DND-41 (cell line): ENCODE data around the gene TLR6.
A peak's percentile ranks its signal among the peaks of the same experiment; 100 is the strongest.

Experiments
- ATAC-seq: fragments of 200-7000 bp; cut with Tn5 transposase; 3 replicates; pipeline ENCODE4 v1.9.1; 2021; ENCODE audit warnings: low read depth; ENCODE audit not compliant: insufficient read depth
- DNase-seq: peaks from one replicate; pipeline ENCODE4 v3.0.0-alpha.2; 2020
- H2AFZ ChIP-seq: 2 replicates; pipeline ENCODE4 v1.6.0; 2012; ENCODE audit warnings: low read depth, low read length
- H3K27ac ChIP-seq: 2 replicates; pipeline ENCODE4 v1.5.1; 2012; ENCODE audit warnings: low read length, inconsistent platforms
- H3K27me3 ChIP-seq: fragments of 200-600 bp; sonication (generic); 2 replicates; pipeline ENCODE4 v1.6.0; 2012; ENCODE audit warnings: low read length, mild to moderate bottlenecking, inconsistent platforms; ENCODE audit not compliant: insufficient read depth, poor library complexity
- H3K36me3 ChIP-seq: 2 replicates; pipeline ENCODE4 v1.5.1; 2012; ENCODE audit warnings: low read length, inconsistent platforms; ENCODE audit not compliant: insufficient read depth
- H3K4me1 ChIP-seq: 2 replicates; pipeline ENCODE4 v1.5.1; 2012; ENCODE audit warnings: mild to moderate bottlenecking, low read length; ENCODE audit not compliant: insufficient read depth
- H3K4me2 ChIP-seq: 2 replicates; pipeline ENCODE4 v1.6.0; 2012; ENCODE audit warnings: mild to moderate bottlenecking, moderate library complexity, low read length, inconsistent platforms; ENCODE audit not compliant: insufficient read depth
- H3K4me3 ChIP-seq, 2 experiments: fragments of 200-600 bp in 1 of 2; shearing (Covaris generic) in 1 of 2; 2 replicates each; pipeline ENCODE4 v1.5.1; 2012 to 2016; ENCODE audit warnings: inconsistent platforms in 2 of 2, low read length in 2 of 2, mild to moderate bottlenecking in 2 of 2, low read depth in 1 of 2, moderate library complexity in 1 of 2
- H3K79me2 ChIP-seq: 2 replicates; pipeline ENCODE4 v1.6.0; 2012; ENCODE audit warnings: low read length, inconsistent platforms; ENCODE audit not compliant: insufficient read depth
- H3K9ac ChIP-seq: 2 replicates; pipeline ENCODE4 v1.6.0; 2012; ENCODE audit warnings: low read depth, mild to moderate bottlenecking, inconsistent platforms, low read length, moderate library complexity
- H3K9me3 ChIP-seq: 2 replicates; pipeline ENCODE4 v1.5.1; 2012; ENCODE audit warnings: low read length, moderate library complexity, mild to moderate bottlenecking, inconsistent platforms; ENCODE audit not compliant: insufficient read depth, severe bottlenecking
- H4K20me1 ChIP-seq: 2 replicates; pipeline ENCODE4 v1.6.0; 2012; ENCODE audit warnings: low read length; ENCODE audit not compliant: insufficient read depth
- EZH2 ChIP-seq: IDR thresholded peaks from 3 replicates; pipeline ENCODE4 v1.6.1; 2012; ENCODE audit warnings: borderline replicate concordance, low read depth, mild to moderate bottlenecking, moderate library complexity, low read length, inconsistent platforms; ENCODE audit not compliant: severe bottlenecking
- TF ChIP-seq, protein P1 (sequence below): IDR thresholded peaks from 2 replicates; pipeline ENCODE4 v1.5.1; 2012; ENCODE audit warnings: borderline replicate concordance, low read length, moderate library complexity, mild to moderate bottlenecking; ENCODE audit not compliant: poor library complexity, severe bottlenecking; ENCODE audit errors: extremely low read depth

TLR6 gene

DNA sequence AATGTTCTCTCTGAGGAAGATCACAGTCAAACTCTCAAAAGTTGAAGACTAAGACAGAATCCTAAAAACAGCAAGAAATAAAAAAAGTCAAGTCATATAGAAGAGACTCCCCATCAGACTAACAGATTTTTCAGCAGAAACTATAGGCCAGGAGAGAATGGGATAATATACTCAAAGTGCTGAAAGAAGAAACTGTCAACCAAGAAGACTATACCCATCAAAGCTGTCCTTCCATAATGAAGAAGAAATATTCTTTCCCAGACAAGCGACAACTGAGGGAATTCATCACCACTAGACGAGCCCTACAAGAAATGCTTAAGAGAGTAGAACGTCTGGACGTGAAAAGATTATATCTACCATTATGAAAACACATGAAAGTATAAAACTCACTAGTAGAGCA is 22.0 kb downstream of the TLR6 start:
- H4K20me1 ChIP-seq, result no peaks in the 10 kb centered on the region
- no peak overlapping the region for H3K4me2 ChIP-seq
- TF ChIP-seq, protein P1, sequence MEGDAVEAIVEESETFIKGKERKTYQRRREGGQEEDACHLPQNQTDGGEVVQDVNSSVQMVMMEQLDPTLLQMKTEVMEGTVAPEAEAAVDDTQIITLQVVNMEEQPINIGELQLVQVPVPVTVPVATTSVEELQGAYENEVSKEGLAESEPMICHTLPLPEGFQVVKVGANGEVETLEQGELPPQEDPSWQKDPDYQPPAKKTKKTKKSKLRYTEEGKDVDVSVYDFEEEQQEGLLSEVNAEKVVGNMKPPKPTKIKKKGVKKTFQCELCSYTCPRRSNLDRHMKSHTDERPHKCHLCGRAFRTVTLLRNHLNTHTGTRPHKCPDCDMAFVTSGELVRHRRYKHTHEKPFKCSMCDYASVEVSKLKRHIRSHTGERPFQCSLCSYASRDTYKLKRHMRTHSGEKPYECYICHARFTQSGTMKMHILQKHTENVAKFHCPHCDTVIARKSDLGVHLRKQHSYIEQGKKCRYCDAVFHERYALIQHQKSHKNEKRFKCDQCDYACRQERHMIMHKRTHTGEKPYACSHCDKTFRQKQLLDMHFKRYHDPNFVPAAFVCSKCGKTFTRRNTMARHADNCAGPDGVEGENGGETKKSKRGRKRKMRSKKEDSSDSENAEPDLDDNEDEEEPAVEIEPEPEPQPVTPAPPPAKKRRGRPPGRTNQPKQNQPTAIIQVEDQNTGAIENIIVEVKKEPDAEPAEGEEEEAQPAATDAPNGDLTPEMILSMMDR, result no peak
- TF ChIP-seq EZH2, result no peak
- H3K9me3 ChIP-seq, result no peaks in the 10 kb centered on the region
- no peak for ATAC-seq
- H3K27me3 ChIP-seq, result no peaks in the 10 kb centered on the region
- no peak for DNase-seq
- H2AFZ ChIP-seq, result no peak overlapping the region
- H3K36me3 ChIP-seq, result no peaks in the 10 kb centered on the region
- no peak overlapping the region for H3K4me3 ChIP-seq
- H3K4me1 ChIP-seq, result no peaks in the 10 kb centered on the region
- no peaks in the 10 kb centered on the region for H3K79me2 ChIP-seq
- H3K9ac ChIP-seq, result no peak overlapping the region
- H3K27ac ChIP-seq, result no peak overlapping the region

DNA sequence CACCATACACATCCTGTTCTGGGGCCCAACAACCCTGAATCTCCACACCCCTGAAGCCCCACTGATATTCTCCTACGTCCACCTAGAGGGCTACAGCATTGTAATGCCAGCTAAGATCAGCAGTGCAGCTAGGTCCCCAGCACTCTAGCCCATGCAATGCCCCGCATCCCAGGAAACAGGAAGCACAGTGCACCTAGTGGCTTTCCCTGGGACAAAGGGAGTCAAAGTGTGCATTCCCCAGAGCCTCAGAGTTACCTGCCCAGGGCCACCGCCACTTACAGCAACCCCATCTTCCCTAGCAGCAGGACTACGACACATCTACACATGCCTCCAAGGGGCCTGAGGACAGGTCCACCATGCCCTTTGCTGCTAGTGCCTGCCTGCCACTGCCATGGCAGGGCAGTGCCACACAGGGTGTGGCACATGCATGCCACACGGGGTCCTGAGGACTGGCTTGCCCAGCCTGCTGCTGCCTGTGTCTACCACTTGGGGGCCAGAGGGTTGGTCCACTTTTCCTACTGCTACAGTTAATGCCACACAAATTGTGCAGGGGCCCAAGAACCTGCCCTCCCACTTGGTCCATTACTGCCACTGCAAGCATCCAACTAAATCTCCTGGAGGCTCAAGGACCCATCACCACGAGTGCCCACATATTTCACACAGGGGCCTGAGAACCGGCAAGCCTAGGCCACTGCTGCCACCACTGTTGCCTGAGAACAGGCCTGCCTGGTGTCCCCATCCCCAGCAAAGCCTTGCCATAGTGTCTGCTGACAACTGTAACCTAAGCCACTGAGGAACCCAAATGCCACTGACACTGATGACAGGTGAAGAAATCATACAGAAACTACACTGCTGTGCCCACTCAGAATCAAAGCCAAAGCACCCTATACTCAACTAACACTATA is 23.7 kb downstream of the TLR6 start:
- Histone ChIP-seq H3K4me1 (no peaks in the 10 kb centered on the region), H3K27ac (no peak overlapping the region), H3K36me3 (no peaks in the 10 kb centered on the region), H3K79me2 (no peaks in the 10 kb centered on the region), H3K27me3 (no peaks in the 10 kb centered on the region), H3K9me3 (no peaks in the 10 kb centered on the region), H4K20me1 (no peaks in the 10 kb centered on the region), H3K4me2 (no peak overlapping the region), H2AFZ (no peak overlapping the region), H3K4me3 (no peak overlapping the region), H3K9ac (no peak overlapping the region)
- TF ChIP-seq, protein P1, result peak; percentile 26
- TF ChIP-seq EZH2, result no peak
- DNase-seq, result no peak
- 0 out of 3 replicates have a peak, but pooled peaks have one; percentile 44 for ATAC-seq

DNA sequence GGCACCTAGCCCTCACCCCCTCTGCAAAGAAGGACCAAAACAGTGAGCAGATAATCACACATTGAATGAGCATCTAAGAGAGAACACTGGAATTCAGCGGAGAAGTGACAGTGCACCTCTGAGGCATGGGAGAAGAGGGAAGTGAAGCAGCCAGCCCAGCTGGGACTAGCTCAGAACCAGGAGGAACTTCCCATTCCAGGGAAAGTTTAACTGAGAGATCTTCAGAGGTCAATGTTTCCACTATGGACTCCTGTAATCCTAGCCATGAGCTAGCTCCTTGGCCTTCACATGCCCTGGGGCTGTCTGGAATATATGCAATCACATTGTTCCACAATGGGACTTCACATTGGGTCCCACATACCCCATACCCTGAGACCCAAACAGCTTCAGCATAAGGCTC is 24.4 kb downstream of the TLR6 start:
- Histone ChIP-seq H3K27ac (no peak overlapping the region), H3K4me1 (no peaks in the 10 kb centered on the region), H3K79me2 (no peaks in the 10 kb centered on the region), H3K4me3 (no peak overlapping the region), H3K9me3 (no peaks in the 10 kb centered on the region), H2AFZ (no peak overlapping the region), H3K36me3 (no peaks in the 10 kb centered on the region), H3K27me3 (no peaks in the 10 kb centered on the region), H4K20me1 (no peaks in the 10 kb centered on the region), H3K4me2 (no peak overlapping the region), H3K9ac (no peak overlapping the region)
- TF ChIP-seq, protein P1, result no peak
- no peak for TF ChIP-seq EZH2
- ATAC-seq, result no peak
- no peak for DNase-seq
